Measurements from ENCODE around the gene ZBP1.

Gene ZBP1

DNA sequence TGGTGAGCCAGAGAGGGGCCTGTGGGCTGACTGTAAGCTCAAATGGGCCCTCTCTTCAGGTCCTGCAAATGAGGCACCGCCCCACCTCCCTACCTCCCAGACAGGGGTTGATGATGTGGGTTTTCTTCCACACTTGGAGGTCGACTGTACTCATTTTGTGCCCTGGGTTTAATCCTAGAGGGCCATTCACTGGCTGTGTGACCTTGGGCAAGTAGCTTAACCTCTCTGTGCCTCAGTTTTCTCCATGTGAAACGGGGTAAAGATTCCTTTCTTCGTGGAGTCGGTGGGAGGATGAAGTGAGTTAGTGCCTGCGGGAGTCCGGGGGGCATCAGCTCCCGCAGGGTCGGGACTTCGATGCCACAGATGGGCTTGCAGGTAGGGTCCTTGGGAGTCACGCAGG is 23.9 kb downstream of the ZBP1 start:
- no peak for DNase-seq

DNA sequence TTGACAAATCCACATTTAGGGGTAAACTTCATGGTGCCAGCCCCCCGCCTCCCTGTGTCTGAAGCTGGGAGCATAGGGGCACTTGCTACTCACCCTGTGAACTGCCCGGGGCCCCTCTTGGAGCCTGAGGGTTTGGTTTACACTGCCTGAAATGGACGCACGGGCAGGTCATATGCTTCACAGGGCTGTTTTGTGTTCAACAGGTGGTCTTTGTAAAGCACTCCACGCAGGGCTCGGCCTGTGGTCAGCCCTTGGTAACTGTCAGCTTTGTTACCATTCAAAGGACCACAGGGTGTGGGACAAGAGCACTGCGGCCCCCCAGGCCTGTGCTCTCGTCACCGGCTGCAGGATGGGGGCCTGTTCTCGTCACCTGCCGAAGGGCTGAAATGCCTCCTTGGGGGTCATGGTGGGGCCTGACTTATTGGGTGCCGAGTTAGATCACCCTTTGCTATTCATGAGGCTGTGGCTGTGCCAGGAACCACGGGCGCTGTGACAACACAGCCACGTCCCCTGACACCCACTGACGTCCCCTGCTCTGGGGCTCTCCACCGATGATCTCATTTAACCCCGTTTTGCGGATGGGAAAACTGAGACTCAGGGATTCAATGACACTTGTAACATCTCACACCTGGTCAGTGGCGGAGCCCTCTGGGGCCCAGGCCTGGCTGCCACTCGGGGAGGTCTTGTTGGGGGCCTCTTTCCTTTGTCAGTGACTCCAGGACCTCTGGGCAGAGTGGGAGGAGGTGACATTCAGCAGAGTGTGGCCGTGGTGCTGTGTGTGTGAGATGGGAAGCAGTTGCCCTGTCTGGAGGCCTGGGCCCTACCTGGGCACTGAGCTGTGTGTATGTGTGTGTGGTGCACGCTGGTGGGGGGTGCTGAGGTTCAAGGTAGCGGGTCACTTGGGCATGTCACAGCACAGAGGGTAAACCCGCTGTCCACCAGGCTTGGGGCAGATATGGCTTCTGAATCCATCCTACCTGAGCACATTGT is 24.9 kb downstream of the ZBP1 start:
- DNase-seq: no peak

DNA sequence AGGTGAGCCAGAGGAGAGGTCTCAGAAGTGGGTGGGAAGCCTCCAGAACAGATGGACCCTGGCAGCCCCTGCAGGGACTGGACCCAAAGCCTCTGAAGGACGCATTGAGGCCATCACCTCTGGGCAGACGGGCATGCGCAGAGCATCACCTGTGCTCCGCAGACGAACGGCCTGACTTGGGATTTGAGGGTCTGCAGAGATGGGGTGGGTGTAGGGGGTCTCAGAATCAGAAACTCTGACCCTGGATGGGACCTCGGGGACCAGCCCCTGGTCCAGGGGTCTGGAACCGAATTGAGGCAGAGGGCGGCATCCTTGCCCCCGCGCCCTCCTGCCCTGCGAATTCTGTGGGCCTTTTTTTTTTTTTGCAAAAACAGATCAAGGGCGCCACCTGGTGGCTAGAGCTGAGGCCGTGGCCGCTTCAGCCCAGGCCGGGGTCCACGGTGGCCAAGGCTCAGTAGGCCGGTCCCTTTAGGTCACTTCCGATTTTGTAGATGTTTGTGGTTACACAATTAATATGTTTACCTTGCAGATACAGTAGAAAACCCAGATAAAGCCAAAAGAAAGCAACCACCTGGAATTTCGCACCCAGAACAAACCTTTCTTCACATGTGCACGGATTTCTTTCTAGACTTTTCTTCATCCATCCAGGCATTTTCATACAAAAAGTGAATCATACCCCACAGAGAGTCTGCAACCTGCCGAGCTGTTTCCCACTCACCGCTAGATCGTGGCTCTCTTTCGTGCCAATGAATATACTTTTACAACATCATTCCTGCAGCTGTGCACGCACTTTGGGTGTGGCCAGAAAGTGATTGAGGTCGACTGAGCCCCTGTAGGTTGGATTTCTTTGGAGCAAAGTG is 25.9 kb downstream of the ZBP1 start:
- peak; percentile 51 for DNase-seq

DNA sequence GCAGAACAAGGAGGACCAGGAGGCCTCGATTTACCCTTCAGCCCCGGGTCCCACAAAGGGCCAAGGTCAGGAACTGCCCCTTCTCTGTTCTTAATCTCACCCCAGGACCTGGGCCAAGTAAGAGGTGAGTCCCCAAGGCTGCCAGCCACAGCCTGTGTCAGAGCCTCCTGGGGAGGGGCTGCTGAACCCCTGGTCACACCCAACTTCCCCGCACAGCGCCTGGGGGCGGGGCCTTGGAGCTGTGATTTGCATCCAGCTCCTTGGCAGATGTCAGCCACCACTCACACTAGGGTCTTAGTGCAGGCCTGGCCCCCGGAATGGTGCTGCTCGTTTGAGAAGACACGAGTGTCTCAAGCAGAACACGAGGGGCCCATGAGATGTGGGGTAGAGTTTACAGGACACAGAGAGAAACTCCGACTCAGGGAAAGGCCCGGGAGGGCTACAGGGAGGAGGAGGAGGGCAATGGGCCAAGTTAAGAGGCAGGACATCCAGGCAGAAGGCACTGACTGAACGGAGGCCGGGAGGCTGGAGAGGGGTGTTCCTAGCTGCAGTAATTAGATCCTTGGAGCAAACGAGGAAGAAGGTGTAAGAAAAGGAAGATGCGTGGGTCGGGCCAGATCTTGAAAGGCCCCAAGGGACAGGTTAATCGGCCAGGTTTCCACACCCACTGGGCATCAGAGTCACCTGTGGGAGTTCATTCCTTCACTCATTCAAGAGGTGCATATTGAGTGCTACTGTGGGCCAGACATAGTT is 26.9 kb downstream of the ZBP1 start:
- DNase-seq: no peak

DNA sequence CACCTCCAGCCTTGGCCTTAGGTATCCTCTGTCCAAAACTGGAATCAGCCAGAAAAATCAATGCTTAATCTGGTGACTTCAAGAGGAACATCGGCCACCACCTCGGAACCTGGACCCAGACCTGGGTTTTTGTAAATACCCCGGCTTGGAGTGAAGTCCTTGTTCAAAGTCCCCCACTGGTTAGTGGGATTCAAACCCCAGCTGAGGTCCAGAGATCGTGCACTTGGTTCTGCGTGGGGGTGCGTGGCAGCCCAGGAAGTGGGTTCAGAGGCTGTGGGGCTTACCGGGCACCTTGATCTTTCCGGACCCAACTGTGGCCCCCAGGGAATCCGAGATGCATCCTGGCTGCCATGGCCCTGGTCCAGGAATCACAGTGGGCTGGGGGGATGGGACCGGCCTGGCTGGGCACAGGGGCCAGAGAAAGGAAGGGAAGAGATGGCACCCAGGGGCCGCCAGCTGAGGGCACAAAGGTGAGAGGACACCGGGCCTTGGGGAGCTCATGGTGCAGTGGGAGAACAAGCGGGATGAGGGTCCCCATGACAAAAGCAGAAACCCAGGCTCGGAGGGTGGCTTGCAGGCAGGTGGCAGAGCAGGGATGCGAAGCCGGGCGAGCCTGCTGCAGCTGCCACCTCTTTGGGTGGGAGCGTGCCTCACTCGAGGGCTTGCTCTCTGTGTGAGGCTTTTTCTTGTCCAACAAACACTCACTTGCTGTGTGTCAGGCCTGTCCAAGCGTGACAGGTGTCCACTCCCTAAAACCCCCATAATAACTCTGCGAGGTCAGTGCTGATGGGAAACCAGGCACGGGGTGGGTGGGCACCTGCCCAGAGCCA is 27.7 kb downstream of the ZBP1 start:
- DNase-seq: no peak

DNA sequence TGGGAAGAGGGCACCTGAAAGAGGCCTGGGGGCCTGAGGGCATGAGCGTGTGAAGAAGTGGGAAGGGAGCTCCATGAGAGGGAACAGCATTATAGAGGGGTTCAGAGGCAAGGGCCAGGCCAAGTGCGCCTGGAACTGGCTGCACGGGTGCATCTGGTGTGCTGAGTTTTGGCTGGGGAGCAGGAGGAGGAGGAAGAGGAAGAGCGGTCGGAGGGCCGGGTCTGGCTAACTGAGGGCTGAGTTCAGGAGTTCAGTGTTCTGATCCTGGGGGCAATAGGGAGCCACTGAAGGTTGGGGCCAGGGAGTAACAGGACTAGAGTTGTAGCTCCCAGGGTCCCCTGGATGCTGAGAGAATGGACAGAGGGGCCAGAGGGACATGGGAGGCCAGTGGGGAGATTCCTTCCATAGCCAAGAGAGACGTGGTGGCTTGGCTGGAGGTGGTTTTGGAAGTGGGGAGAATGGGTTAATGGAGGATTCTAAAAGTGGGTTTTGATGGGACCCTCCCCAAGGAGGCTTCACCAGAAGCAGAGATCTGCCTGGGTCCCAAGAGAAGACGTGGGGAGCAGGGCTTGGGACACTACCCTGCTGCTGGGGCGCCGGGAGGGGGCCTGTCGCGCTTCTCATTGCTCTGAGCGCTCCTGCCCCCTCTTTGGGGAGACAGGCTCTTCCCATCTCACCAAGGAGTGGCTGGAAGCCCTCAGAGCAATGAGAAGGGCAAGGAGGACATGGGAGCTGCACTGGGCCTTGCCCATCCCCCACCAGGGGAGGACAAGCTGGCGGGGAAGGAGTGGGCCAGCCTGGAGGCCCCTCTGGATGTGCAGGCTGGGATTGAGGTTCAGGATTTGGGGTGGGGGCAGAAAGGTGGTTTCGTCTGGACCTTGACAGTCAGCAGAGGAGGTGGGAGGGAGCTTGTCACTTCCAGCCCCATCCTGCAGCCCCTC is 28.7 kb downstream of the ZBP1 start:
- no peak for DNase-seq

- no peak for DNase-seq
Measured at GRCh38 chr20:57590485-57591288, 29.5 kb downstream of the ZBP1 start.

DNA sequence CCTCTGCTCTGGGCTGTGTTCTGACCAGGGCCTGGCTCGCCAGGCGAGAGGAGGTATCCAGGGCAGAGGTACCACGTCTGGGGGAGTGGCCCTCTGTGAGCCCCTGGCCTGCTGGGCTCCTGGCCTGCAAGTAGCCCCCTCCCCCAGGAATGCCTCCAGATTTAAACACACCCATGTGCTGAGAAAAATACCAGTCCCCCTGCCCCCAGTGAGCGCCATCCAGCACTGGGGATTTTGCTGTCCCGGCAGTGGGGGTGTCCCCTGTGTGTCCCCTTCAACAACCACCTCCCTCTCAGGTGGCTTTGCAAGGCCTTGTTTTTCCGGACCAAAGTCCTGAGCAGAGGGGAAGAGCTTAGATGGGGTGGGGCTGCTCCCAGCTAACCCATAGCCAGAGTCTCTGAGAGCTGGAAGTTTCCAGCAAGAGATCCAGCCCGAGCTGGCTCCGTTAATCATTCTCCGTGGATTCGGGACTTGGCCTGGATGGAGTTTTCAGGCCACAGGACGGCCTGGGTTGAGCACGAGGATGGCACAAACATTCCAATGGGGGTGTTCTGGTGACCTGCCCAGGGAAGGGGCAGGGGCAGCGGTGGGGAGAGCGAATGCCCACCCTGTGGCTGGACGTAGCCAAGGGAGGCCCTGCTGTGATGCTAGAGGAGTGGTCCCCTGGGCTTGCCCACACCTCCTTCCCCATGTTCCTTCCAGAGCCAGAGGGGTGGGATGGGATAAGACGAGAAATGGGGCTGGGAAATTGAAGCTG is 30.3 kb downstream of the ZBP1 start:
- no peak for DNase-seq

- DNase-seq: no peak
Measured at GRCh38 chr20:57589123-57589727, 31.0 kb downstream of the ZBP1 start.

DNA sequence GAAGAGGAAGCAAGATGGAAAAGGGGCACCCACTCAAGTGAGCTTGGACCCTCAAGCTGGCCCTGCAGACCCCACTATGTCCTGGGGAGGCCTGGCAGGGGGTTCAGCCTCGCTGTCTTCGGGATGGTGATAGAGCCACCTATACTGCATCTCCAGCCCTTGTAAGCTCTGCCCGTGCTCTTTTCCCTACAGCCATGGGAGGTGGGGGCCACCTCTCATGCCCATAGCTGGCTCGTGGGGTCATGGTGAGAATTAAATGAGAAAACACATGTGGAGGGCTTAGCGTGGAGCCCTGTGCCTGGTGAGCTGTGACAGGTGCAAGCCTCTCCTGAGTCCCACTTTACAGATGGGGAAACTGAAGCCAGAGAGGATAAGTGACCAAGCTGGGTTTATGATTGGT is 31.6 kb downstream of the ZBP1 start:
- DNase-seq: no peak

DNA sequence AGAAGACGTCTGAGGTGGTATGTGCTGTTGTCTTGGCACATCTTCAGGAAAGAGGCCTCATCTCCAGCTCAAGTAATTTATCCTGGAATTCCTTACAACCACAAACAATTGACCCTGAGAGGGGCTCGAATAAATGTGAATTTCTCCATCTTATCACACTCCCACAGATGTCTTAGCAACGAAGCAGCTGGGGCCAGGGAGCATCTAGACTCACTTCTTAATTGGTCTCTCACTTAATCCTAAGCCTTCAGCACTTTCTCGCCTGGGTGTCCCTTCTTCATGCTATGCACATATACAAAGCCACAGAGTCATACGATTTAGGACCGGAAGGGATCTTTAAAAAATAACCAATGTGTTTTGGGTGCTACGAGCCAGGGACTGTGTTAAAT is 32.2 kb downstream of the ZBP1 start:
- peak; percentile 14 for DNase-seq

DNA sequence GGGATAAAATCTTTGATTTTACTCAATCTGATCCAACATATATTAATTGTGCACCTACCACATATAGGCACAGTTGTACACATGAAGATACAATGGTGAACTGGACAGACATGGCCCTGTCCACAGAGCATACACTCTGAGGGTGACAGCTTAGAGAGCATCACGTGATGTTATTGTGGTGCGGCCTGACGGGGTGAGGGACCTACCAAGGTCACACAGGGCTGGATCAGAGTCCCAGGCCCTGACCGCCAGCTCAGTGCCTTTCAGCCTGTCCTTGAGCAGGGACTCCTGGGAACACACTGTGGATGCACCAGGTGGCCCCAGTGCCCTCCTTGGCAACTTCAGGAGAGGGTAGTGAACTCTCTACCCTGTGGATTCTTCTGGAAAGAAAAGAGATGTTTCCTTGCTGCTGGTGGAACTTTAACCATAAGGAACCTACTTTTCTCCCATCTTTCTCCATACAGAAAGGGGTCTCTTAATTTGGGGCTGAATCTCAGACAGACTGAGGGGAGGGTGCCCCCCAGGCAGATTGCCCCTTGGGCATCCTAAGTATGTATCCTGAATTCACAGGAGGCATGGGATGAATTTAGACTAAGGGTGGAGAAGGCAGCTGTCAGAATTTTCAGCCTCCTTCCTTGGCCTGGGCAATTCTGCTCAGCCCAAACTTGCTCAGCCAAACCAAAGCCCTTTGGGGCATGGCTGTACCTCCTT is 32.8 kb downstream of the ZBP1 start:
- DNase-seq: no peak

GRCh38 chr20:57586943-57587277 is 33.3 kb downstream of the ZBP1 start:
- no peak for DNase-seq

DNA sequence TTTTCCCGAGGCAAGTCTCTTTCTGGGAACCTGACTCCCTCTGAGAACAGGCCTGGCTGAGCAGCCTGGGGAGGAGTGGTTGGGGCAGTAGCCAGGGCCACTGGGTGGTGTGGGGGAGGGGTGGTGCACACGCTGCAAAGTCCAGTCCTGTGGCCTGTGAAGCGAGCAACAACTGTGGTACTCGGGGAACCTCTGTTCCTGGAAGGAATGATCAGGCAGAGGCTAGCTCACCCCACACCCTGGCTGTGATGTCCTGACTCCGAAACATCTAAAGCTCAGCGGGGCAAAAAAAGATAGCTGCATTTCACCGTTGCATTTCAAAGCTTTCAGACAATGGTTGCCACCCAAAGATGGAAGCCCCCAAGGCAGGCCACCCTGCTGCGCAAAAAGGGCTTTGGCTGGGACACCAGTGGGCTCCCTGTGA is 33.8 kb downstream of the ZBP1 start:
- no peak for DNase-seq

GRCh38 chr20:57585466-57586213 is 34.6 kb downstream of the ZBP1 start:
- no peak for DNase-seq

GRCh38 chr20:57584768-57585461 is 35.3 kb downstream of the ZBP1 start:
- DNase-seq: no peak
